ENCODE measurements around the gene MAGEB16.

MAGEB16 gene

GRCh38 chrX:35798042-35798441, at the start of gene MAGEB16:
MAGEB16 (plus strand) TSS chrX:35798342; CDS start chrX:35802197, 3,855 bp downstream.
- DNase-seq (ENCODE audit: low read depth in 2 of 2): no peak

GRCh38 chrX:35773958-35774564, 24.1 kb upstream of the MAGEB16 start:
- no peak for DNase-seq (ENCODE audit: low read depth in 2 of 2)

- no peak for DNase-seq (ENCODE audit: low read depth in 2 of 2)
Measured at GRCh38 chrX:35785075-35785474, 13.1 kb upstream of the MAGEB16 start.

- no peak for DNase-seq (ENCODE audit: low read depth in 2 of 2)
Measured at GRCh38 chrX:35786271-35786670, 11.9 kb upstream of the MAGEB16 start.

- no peak for DNase-seq (ENCODE audit: low read depth in 2 of 2)
Measured at GRCh38 chrX:35787867-35788266, 10.3 kb upstream of the MAGEB16 start.

- DNase-seq (ENCODE audit: low read depth in 2 of 2): no peak
Measured at GRCh38 chrX:35800474-35800873, 2.3 kb downstream of the MAGEB16 start.

- no peak for DNase-seq (ENCODE audit: low read depth in 2 of 2)
Measured at GRCh38 chrX:35809781-35810180, 11.6 kb downstream of the MAGEB16 start.

GRCh38 chrX:35819241-35819640, 21.1 kb downstream of the MAGEB16 start:
- no peak for DNase-seq (ENCODE audit: low read depth in 2 of 2)

- no peak for DNase-seq (ENCODE audit: low read depth in 2 of 2)
Measured at GRCh38 chrX:35826503-35826902, 28.4 kb downstream of the MAGEB16 start.

GRCh38 chrX:35829501-35829900, 31.4 kb downstream of the MAGEB16 start:
- DNase-seq (ENCODE audit: low read depth in 2 of 2): no peak

GRCh38 chrX:35841872-35842271, 43.7 kb downstream of the MAGEB16 start:
- DNase-seq (ENCODE audit: low read depth in 2 of 2): no peak

- no peak for DNase-seq (ENCODE audit: low read depth in 2 of 2)
Measured at GRCh38 chrX:35842674-35843073, 44.5 kb downstream of the MAGEB16 start.

GRCh38 chrX:35847736-35848135, 49.6 kb downstream of the MAGEB16 start:
- DNase-seq (ENCODE audit: low read depth in 2 of 2): no peak

Measured in fibroblast of skin of left biceps (primary cell).